ENCODE data around the gene MYCN.

GRCh38 chr2:15975261-15975600, 34.9 kb downstream of the MYCN start:
- TF ChIP-seq USF2 (IDR thresholded peaks at IDR 0.05; ENCODE audit: borderline replicate concordance, low read depth, low read length) (no peak), CTCF (IDR thresholded peaks at IDR 0.05) (no peak), RXRA (IDR thresholded peaks at IDR 0.05; ENCODE audit: borderline replicate concordance, low read depth) (no peak), USF1 (IDR thresholded peaks at IDR 0.05; ENCODE audit: borderline replicate concordance, low read depth) (no peak), TEAD4 (IDR thresholded peaks at IDR 0.05; ENCODE audit: borderline replicate concordance, insufficient read depth) (no peak), EZH2phosphoT487 (IDR thresholded peaks at IDR 0.05; ENCODE audit: borderline replicate concordance, low read depth) (no peak), RAD21 (IDR thresholded peaks at IDR 0.05; ENCODE audit: low read length) (no peak), MXI1 (IDR thresholded peaks at IDR 0.05; ENCODE audit: low read depth, low read length) (no peak), PBX3 (IDR thresholded peaks at IDR 0.05) (no peak)
